CD14-positive monocyte (primary cell): Measurements from ENCODE around the gene TKTL1. TPM values are rescaled to one million over a fixed set of nuclear protein-coding genes. Genes with fewer than 3 reads are reported as not detected.

Experiments used
- DNase-seq, 3 donors: peaks; one replicate each; pipeline ENCODE4 v3.0.0-alpha.2; 2011 to 2022
- H2AFZ ChIP-seq: 2 replicates; pipeline ENCODE4 v1.6.0; 2012; ENCODE audit warnings: mild to moderate bottlenecking, low read depth, low read length, inconsistent platforms; ENCODE audit not compliant: insufficient read depth, poor library complexity, severe bottlenecking
- H3K27ac ChIP-seq, 2 donors: 1 replicate in 1 of 2; 2 replicates in 1 of 2; pipeline ENCODE4 v1.5.1; 2012 to 2013; ENCODE audit warnings: low read length in 2 of 2, control low read depth in 1 of 2, inconsistent platforms in 1 of 2, low read depth in 1 of 2, mild to moderate bottlenecking in 1 of 2
- H3K27me3 ChIP-seq, 2 donors: one replicate each; pipeline versions ENCODE4 v1.6.0 to v1.6.1; 2011 to 2013; ENCODE audit warnings: low read length in 2 of 2; ENCODE audit not compliant: control insufficient read depth in 2 of 2, insufficient read depth in 2 of 2
- H3K36me3 ChIP-seq, 2 donors: replicated peaks in 1 of 2; 1 replicate in 1 of 2; 2 replicates in 1 of 2; pipeline versions ENCODE4 v1.5.1 to v1.6.1; 2012 to 2013; ENCODE audit warnings: low read length in 2 of 2, control low read depth in 1 of 2, inconsistent platforms in 1 of 2, mild to moderate bottlenecking in 1 of 2; ENCODE audit not compliant: insufficient read depth in 2 of 2, control insufficient read depth in 1 of 2
- H3K4me1 ChIP-seq, 2 donors: 1 replicate in 1 of 2; 2 replicates in 1 of 2; pipeline versions ENCODE4 v1.5.1 to v1.6.1; 2012 to 2013; ENCODE audit warnings: low read length in 2 of 2, control low read depth in 1 of 2, inconsistent platforms in 1 of 2, mild to moderate bottlenecking in 1 of 2, moderate library complexity in 1 of 2; ENCODE audit not compliant: insufficient read depth in 2 of 2, control insufficient read depth in 1 of 2
- H3K4me2 ChIP-seq: replicated peaks from 2 replicates; pipeline ENCODE3; 2012; ENCODE audit warnings: low read length, moderate library complexity, mild to moderate bottlenecking; ENCODE audit not compliant: poor library complexity, severe bottlenecking; ENCODE audit errors: extremely low read depth
- H3K4me3 ChIP-seq, 3 experiments: fragments of 200-600 bp in 1 of 3; sonication (generic) in 1 of 3; replicated peaks in 1 of 3; 1 replicate in 2 of 3; 2 replicates in 1 of 3; pipeline ENCODE4 v1.5.1; 2011 to 2013; ENCODE audit warnings: low read length in 3 of 3, mild to moderate bottlenecking in 3 of 3, control low read depth in 2 of 3, low read depth in 2 of 3, inconsistent platforms in 1 of 3, moderate library complexity in 1 of 3
- H3K79me2 ChIP-seq: 2 replicates; pipeline ENCODE4 v1.6.0; 2012; ENCODE audit warnings: mild to moderate bottlenecking, control low read depth, inconsistent platforms, low read length, moderate library complexity; ENCODE audit not compliant: insufficient read depth
- H3K9ac ChIP-seq: 2 replicates; pipeline ENCODE4 v1.6.0; 2017; ENCODE audit warnings: low read length, mild to moderate bottlenecking; ENCODE audit not compliant: insufficient read depth, poor library complexity, severe bottlenecking
- H3K9me3 ChIP-seq, 2 donors: replicated peaks in 1 of 2; 1 replicate in 1 of 2; 2 replicates in 1 of 2; pipeline versions ENCODE4 v1.5.1 to v1.6.1; 2012 to 2013; ENCODE audit warnings: low read length in 2 of 2, control low read depth in 1 of 2; ENCODE audit not compliant: control insufficient read depth in 1 of 2, insufficient read depth in 1 of 2
- H4K20me1 ChIP-seq: 2 replicates; pipeline ENCODE4 v1.6.0; 2012; ENCODE audit warnings: mild to moderate bottlenecking, low read length, control low read depth, moderate library complexity; ENCODE audit not compliant: insufficient read depth
- H3K27ac Mint-ChIP-seq, 7 donors: one replicate each; pipeline ENCODE4 v1.8.0; 2020; ENCODE audit warnings: mild to moderate bottlenecking in 7 of 7, mixed read lengths in 7 of 7, moderate library complexity in 6 of 7, inconsistent platforms in 2 of 7
- H3K27me3 Mint-ChIP-seq, 3 donors: one replicate each; pipeline ENCODE4 v1.8.0; 2021 to 2022; ENCODE audit warnings: low read depth in 3 of 3, mild to moderate bottlenecking in 3 of 3, mixed read lengths in 3 of 3, moderate library complexity in 3 of 3, inconsistent platforms in 1 of 3
- H3K36me3 Mint-ChIP-seq, 2 donors: one replicate each; pipeline ENCODE4 v1.8.0; 2020; ENCODE audit warnings: mixed read lengths in 2 of 2, inconsistent platforms in 1 of 2, mild to moderate bottlenecking in 1 of 2
- H3K4me1 Mint-ChIP-seq: one replicate; pipeline ENCODE4 v1.8.0; 2020; ENCODE audit warnings: mild to moderate bottlenecking, mixed read lengths
- H3K4me3 Mint-ChIP-seq, 2 donors: one replicate each; pipeline ENCODE4 v1.8.0; 2020; ENCODE audit warnings: mild to moderate bottlenecking in 2 of 2, mixed read lengths in 2 of 2, moderate library complexity in 1 of 2
- H3K9me3 Mint-ChIP-seq, 7 donors: one replicate each; pipeline ENCODE4 v1.8.0; 2020 to 2022; ENCODE audit warnings: mixed read lengths in 7 of 7, mild to moderate bottlenecking in 6 of 7, moderate library complexity in 6 of 7, inconsistent platforms in 2 of 7
- WGBS: methylation state at CpG from one replicate; pipeline ENCODE4 v1.1.5; 2013; ENCODE audit warnings: missing lambda C conversion rate; ENCODE audit not compliant: insufficient coverage; 5-methylcytosine and 5-hydroxymethylcytosine counted together
- intact Hi-C, 2 donors: fragments of 100-400 bp; cut with micrococcal nuclease; formaldehyde crosslinking; loops; one replicate each; pipeline versions ENCODE4 v1.15.0 to v1.15.1; 2023
- polyA plus RNA-seq, 3 donors: library from polyadenylated mRNA; depleted of rRNA in 1 of 3; unstranded in 2 of 3; stranded (reverse) in 1 of 3; fragments of 300-500 nt in 2 of 3; fragments of >200 nt in 1 of 3; fragmentation: Illumina TruSeq in 2 of 3; gene quantifications; 1 replicate in 2 of 3; 2 replicates in 1 of 3; pipeline ENCODE4 v1.2.3, GENCODE V29; 2012 to 2021
- TF ChIP-seq, protein P1 (sequence below): fragments of 200-600 bp; IDR thresholded peaks from one replicate; pipeline ENCODE4 v1.8.0; 2022; ENCODE audit warnings: antibody characterized with exemption, mild to moderate bottlenecking

Gene TKTL1
- polyA plus RNA-seq, 3 donors = 0.20 to 1.3 (median 0.60) TPM

DNA sequence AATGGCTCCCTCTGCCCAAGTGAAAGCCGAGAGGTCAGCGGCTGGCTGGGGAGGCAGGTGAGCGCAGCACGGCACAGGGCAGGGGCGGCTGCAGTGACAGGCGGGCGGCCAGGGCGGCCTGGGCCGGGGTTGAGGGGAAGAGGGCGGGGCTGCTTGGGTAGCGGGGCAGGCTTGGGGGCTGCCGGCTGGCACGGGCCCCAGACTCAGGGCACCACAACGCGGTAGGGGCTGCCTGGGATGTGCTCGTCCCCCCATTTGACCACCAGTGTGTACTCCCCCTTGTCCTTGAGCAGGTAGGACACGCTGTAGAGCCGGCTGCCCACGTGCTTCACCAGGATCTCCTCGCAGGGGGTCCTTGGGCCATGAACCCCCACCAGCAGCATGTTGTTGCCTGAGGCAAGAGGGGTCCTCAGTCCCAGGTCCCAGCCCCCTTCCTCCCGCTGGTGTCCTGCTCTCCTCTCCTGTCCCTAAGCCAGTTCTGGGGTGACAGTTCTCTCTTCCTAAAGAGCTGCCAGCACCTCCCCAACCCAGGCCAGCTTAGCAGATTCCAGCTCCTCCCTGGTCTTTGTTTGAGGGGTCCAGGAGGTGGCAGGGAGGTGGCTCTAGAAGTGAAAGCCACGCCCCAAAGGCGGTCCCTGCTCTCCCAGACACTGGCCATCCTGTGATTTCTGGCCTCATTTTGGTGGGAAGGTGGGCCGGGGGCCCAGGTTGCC lies 53.2 kb downstream of the TKTL1 start:
- H3K9ac ChIP-seq = no peak overlapping the region
- no peaks in the 10 kb centered on the region for H3K9me3 Mint-ChIP-seq
- peaks cover 55% of the 10 kb centered on the region in 2 donors for H3K36me3 ChIP-seq
- H2AFZ ChIP-seq = no peak overlapping the region
- H3K4me3 ChIP-seq = no peak overlapping the region
- H3K9me3 ChIP-seq = no peaks in the 10 kb centered on the region
- peaks cover 35 to 50% of the 10 kb centered on the region in 2 donors for H3K36me3 Mint-ChIP-seq
- no CpG with 5 or more reads among the region's 24 CpGs for WGBS
- H3K27ac Mint-ChIP-seq = peak overlapping the region in 5 of 7 donors; percentile 64 to 95 (median 90)
- H3K27me3 Mint-ChIP-seq = peaks cover 0 to 2% (median 0%) of the 10 kb centered on the region in 3 donors
- no peak overlapping the region for H3K4me2 ChIP-seq
- TF ChIP-seq, protein P1, sequence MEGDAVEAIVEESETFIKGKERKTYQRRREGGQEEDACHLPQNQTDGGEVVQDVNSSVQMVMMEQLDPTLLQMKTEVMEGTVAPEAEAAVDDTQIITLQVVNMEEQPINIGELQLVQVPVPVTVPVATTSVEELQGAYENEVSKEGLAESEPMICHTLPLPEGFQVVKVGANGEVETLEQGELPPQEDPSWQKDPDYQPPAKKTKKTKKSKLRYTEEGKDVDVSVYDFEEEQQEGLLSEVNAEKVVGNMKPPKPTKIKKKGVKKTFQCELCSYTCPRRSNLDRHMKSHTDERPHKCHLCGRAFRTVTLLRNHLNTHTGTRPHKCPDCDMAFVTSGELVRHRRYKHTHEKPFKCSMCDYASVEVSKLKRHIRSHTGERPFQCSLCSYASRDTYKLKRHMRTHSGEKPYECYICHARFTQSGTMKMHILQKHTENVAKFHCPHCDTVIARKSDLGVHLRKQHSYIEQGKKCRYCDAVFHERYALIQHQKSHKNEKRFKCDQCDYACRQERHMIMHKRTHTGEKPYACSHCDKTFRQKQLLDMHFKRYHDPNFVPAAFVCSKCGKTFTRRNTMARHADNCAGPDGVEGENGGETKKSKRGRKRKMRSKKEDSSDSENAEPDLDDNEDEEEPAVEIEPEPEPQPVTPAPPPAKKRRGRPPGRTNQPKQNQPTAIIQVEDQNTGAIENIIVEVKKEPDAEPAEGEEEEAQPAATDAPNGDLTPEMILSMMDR = no peak
- peaks cover 30 to 51% of the 10 kb centered on the region in 2 donors for H3K4me1 ChIP-seq
- intact Hi-C loops = no loop called here
- no peak overlapping the region for H3K4me3 Mint-ChIP-seq
- H3K27me3 ChIP-seq = no peaks in the 10 kb centered on the region
- DNase-seq = no peak
- H3K4me1 Mint-ChIP-seq = peaks cover 21% of the 10 kb centered on the region
- peak overlapping the region; percentile 24 to 34 for H3K27ac ChIP-seq
- H3K79me2 ChIP-seq = peaks cover 3% of the 10 kb centered on the region
- peaks cover 62% of the 10 kb centered on the region for H4K20me1 ChIP-seq

DNA sequence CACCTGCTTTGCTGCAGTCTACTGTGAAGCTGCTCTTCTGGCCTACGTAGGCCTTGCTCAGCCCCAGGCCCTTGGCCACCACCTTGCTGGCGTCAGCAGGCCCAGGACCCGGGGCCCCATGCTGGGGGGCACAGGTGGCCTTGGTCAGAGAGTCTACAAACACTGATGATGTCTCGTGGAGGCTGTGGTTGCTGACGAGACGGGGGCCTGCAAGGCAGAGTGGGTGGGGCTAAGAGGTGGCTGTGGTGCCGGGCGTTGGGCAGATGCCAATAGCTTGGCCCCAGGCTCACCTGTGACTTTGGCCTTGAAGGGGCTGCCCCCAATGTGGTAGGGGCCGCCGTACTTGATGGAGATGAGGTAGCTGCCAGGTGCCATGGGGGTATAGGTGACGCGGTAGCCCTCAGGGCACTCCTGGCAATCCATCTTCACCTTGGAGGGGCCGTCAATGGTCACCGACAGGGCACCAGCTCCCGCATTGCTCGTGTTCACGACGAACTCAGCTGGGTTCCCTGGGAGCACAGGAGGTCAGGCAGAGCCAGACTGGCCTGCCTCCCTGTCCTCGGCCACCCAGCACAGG lies 53.9 kb downstream of the TKTL1 start:
- Mint-ChIP-seq H3K36me3 (peaks cover 41 to 56% of the 10 kb centered on the region in 2 donors), H3K9me3 (no peaks in the 10 kb centered on the region), H3K27ac (peak overlapping the region in 5 of 7 donors; percentile 15 to 81 (median 45)), H3K4me3 (no peak overlapping the region), H3K27me3 (peaks cover 0 to 4% (median 0%) of the 10 kb centered on the region in 3 donors), H3K4me1 (peaks cover 21% of the 10 kb centered on the region)
- Histone ChIP-seq H3K79me2 (peaks cover 3% of the 10 kb centered on the region), H3K9me3 (no peaks in the 10 kb centered on the region), H3K9ac (no peak overlapping the region), H4K20me1 (peaks cover 68% of the 10 kb centered on the region), H3K36me3 (peaks cover 62% of the 10 kb centered on the region in 2 donors), H3K4me3 (no peak overlapping the region), H3K27ac (peak overlapping the region; percentile 24 to 34), H3K27me3 (no peaks in the 10 kb centered on the region), H3K4me1 (peaks cover 30 to 51% of the 10 kb centered on the region in 2 donors), H3K4me2 (no peak overlapping the region), H2AFZ (no peak overlapping the region)
- intact Hi-C loops = no loop called here
- WGBS = 74% methylated on average over 11 of the region's 19 CpGs
- no peak for DNase-seq
- TF ChIP-seq, protein P1 = no peak
